ENCODE results near the gene MPP4. TPM values are rescaled to one million over a fixed set of nuclear protein-coding genes. Genes with fewer than 3 reads are reported as not detected.

The MPP4 gene
- total RNA-seq, 1 donor from 2014 or later = not detected

GRCh38 chr2:201668402-201668910 is 30.0 kb downstream of the MPP4 start:
- no peak for DNase-seq
- Mint-ChIP-seq H3K27ac (no peak overlapping the region), H3K9me3 (no peaks in the 10 kb centered on the region), H3K27me3 (peaks cover 10% of the 10 kb centered on the region), H3K4me3 (no peak overlapping the region), H3K36me3 (ENCODE audit: low read depth) (no peaks in the 10 kb centered on the region), H3K4me1 (no peaks in the 10 kb centered on the region)
- intact Hi-C loops (cut with micrococcal nuclease) = no loop called here
- TF ChIP-seq, protein P1, sequence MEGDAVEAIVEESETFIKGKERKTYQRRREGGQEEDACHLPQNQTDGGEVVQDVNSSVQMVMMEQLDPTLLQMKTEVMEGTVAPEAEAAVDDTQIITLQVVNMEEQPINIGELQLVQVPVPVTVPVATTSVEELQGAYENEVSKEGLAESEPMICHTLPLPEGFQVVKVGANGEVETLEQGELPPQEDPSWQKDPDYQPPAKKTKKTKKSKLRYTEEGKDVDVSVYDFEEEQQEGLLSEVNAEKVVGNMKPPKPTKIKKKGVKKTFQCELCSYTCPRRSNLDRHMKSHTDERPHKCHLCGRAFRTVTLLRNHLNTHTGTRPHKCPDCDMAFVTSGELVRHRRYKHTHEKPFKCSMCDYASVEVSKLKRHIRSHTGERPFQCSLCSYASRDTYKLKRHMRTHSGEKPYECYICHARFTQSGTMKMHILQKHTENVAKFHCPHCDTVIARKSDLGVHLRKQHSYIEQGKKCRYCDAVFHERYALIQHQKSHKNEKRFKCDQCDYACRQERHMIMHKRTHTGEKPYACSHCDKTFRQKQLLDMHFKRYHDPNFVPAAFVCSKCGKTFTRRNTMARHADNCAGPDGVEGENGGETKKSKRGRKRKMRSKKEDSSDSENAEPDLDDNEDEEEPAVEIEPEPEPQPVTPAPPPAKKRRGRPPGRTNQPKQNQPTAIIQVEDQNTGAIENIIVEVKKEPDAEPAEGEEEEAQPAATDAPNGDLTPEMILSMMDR (IDR thresholded peaks at IDR 0.05) = no peak
- ChIA-PET POLR2A (no interaction called here), CTCF (no interaction called here)
- ATAC-seq (ENCODE audit: low read depth) = no peak

GRCh38 chr2:201664334-201664733 is 34.1 kb downstream of the MPP4 start:
- Mint-ChIP-seq H3K27me3 (peaks cover 6% of the 10 kb centered on the region), H3K27ac (no peak overlapping the region), H3K4me3 (no peak overlapping the region), H3K36me3 (ENCODE audit: low read depth) (no peaks in the 10 kb centered on the region), H3K9me3 (no peaks in the 10 kb centered on the region), H3K4me1 (no peaks in the 10 kb centered on the region)
- POLR2A ChIA-PET = no interaction called here
- ATAC-seq (ENCODE audit: low read depth) = no peak
- CTCF ChIA-PET = no interaction called here
- DNase-seq = no peak
- intact Hi-C loops (cut with micrococcal nuclease) = no loop called here
- TF ChIP-seq, protein P1 (IDR thresholded peaks at IDR 0.05) = no peak

DNA sequence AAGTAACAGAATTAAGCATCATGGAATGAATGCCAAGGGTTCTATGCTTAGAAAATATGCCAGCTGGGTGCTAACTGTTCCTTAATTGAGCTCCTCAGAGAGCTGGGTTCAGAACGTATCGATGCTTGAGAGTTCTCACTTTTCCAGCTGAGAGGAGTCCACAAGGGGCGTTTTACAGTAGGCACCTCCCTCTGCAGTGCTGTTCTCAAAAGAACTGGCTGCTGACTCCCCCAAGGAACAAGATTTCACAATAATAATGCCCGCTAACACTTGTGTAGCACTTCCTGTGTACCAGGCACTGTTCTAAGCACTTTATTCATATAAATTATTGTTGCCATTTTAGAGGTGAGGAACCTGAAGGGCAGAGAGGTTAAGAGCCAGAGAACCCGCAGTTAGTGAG is 37.1 kb downstream of the MPP4 start:
- POLR2A ChIA-PET = no interaction called here
- DNase-seq = no peak
- no peak for ATAC-seq (ENCODE audit: low read depth)
- no peaks in the 10 kb centered on the region for H3K36me3 Mint-ChIP-seq (ENCODE audit: low read depth)
- intact Hi-C loops (cut with micrococcal nuclease) = no loop called here
- H3K9me3 Mint-ChIP-seq = no peaks in the 10 kb centered on the region
- no peaks in the 10 kb centered on the region for H3K4me1 Mint-ChIP-seq
- TF ChIP-seq, protein P1 (IDR thresholded peaks at IDR 0.05) = no peak
- peaks cover 13% of the 10 kb centered on the region for H3K27me3 Mint-ChIP-seq
- no peak overlapping the region for H3K4me3 Mint-ChIP-seq
- no peak overlapping the region for H3K27ac Mint-ChIP-seq
- CTCF ChIA-PET = no interaction called here

DNA sequence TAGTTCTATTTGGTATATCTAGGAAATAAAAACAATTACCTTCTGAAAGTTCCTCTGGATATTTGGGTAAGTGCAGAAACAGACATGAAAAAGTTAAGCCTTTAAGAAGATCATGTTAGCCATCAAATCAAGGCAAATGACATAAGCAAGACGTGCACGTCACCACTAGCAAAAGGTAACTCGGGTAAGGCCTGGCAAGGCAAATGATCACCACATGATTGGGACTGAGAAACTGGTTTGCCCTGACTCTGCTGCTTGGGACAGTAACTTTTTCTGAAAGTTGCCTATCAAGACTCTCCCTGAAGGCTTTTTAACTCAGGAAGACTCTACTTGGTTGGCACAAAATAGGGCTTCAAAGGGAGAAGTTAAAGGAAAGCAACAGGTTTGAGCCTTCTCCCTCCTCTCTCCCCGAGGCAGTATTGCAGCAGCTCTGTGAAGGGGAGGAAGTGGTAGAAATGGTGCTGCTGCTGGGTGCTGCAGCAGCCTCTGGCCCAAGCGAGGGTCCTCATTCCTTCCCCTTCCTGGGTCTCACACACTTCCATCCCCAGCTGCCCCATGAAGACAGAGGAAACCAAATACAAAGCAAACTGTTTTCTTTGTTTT is 38.0 kb downstream of the MPP4 start:
- POLR2A ChIA-PET = no interaction called here
- Mint-ChIP-seq H3K4me1 (no peaks in the 10 kb centered on the region), H3K27me3 (peaks cover 13% of the 10 kb centered on the region), H3K27ac (no peak overlapping the region), H3K36me3 (ENCODE audit: low read depth) (no peaks in the 10 kb centered on the region), H3K4me3 (no peak overlapping the region), H3K9me3 (no peaks in the 10 kb centered on the region)
- no peak for DNase-seq
- intact Hi-C loops (cut with micrococcal nuclease) = no loop called here
- no peak for ATAC-seq (ENCODE audit: low read depth)
- CTCF ChIA-PET = no interaction called here
- TF ChIP-seq, protein P1 (IDR thresholded peaks at IDR 0.05) = no peak

DNA sequence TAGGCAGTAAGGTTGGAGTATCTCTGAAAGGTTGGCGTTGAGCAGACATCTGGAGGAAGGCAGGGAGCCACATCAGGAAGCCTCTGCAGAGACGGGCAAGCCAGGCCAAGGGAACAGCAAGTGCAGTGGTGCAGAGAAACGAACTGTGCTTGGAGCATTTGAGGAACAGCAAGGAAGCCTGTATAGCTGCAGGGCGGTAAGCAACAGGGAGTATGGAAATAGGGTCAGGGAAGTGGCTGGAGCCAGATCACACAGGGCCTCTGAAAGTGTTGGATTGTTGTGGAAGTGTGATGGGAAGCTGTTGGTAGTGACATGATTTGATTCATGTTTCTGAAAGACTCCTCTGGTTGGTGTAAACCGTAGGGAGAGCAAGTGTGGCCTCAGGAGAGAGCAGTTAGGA is 41.7 kb downstream of the MPP4 start:
- no peak overlapping the region for H3K4me3 Mint-ChIP-seq
- no peak for ATAC-seq (ENCODE audit: low read depth)
- H3K27ac Mint-ChIP-seq = no peak overlapping the region
- ChIA-PET POLR2A (no interaction called here), CTCF (no interaction called here)
- no peaks in the 10 kb centered on the region for H3K4me1 Mint-ChIP-seq
- H3K27me3 Mint-ChIP-seq = peaks cover 25% of the 10 kb centered on the region
- intact Hi-C loops (cut with micrococcal nuclease) = no loop called here
- no peaks in the 10 kb centered on the region for H3K36me3 Mint-ChIP-seq (ENCODE audit: low read depth)
- no peak for DNase-seq
- H3K9me3 Mint-ChIP-seq = no peaks in the 10 kb centered on the region
- TF ChIP-seq, protein P1 (IDR thresholded peaks at IDR 0.05) = no peak
